HG03575 (cell line): ENCODE results near the gene UBTD2.

Experiments used
- ATAC-seq: cut with Tn5 transposase; IDR thresholded peaks from one replicate; pipeline ENCODE4 v1.9.1; 2021; ENCODE audit not compliant: unreplicated experiment, insufficient number of reproducible peaks, low FRiP score; ENCODE audit errors: extremely low read depth

The UBTD2 gene

GRCh38 chr5:172264815-172265395 is 18.7 kb downstream of the UBTD2 start:
- no peak for ATAC-seq

- ATAC-seq, result no peak
Measured at GRCh38 chr5:172255444-172255843, 28.1 kb downstream of the UBTD2 start.

DNA sequence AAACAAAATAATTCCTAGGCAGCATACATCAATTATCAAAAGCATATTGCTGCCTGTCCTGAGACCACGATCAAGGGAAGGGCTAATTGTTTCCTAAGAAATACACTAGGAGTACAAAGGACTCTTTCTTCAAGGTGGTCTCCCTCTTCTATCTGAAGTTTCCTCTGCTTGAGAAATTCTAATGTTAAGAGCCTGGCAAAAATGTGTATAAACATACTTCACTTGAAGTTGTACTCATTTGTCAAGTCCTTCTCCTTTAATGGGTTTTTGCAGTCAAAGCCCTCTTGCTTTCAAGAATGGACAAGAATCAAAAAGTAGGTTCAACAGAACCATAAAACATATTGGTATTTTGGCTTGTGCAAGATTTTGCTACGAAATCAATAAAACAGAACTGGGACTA is 31.1 kb downstream of the UBTD2 start:
- no peak for ATAC-seq

GRCh38 chr5:172251419-172251818 is 32.1 kb downstream of the UBTD2 start:
- ATAC-seq, result no peak

DNA sequence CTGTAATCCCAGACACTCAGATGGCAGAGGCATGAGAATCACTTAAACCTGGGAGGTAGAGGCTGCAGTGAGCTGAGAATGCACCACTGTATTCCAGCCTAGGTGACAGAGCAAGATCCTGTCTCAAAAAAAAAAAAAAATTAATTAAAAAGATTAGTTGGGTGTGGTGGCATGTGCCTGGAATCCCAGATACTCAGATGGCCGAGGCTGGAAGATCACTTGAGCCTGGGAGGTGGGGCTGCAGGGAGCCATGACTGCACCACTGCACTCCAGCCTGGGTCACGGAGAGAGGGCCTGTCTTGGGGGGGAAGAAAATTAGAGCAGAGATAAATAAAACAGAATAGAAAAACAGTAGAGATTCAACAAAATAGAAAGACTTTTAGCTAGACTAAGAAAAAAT is 34.9 kb downstream of the UBTD2 start:
- no peak for ATAC-seq

- ATAC-seq, result no peak
Measured at GRCh38 chr5:172245703-172246125, 37.9 kb downstream of the UBTD2 start.

GRCh38 chr5:172245046-172245445 is 38.5 kb downstream of the UBTD2 start:
- ATAC-seq, result no peak

GRCh38 chr5:172243302-172243701 is 40.3 kb downstream of the UBTD2 start:
- no peak for ATAC-seq

DNA sequence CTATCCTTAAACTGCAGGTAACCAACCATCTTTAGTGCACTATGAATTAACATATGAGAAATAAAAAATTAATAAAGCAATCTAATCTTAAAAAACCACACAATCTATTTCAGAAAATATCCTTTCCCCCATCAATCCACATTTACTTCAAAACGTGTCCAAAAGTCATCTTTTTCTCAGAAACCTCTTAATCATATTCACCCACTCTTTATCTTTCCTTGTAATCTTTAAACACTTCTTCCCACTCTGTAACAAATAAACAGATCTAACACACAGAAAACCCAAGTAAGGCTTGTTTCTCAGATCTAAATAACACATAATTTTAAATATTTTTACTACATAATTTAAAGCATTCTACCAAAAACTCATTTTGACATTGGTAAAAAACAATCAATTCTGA is 45.2 kb downstream of the UBTD2 start:
- ATAC-seq, result no peak

DNA sequence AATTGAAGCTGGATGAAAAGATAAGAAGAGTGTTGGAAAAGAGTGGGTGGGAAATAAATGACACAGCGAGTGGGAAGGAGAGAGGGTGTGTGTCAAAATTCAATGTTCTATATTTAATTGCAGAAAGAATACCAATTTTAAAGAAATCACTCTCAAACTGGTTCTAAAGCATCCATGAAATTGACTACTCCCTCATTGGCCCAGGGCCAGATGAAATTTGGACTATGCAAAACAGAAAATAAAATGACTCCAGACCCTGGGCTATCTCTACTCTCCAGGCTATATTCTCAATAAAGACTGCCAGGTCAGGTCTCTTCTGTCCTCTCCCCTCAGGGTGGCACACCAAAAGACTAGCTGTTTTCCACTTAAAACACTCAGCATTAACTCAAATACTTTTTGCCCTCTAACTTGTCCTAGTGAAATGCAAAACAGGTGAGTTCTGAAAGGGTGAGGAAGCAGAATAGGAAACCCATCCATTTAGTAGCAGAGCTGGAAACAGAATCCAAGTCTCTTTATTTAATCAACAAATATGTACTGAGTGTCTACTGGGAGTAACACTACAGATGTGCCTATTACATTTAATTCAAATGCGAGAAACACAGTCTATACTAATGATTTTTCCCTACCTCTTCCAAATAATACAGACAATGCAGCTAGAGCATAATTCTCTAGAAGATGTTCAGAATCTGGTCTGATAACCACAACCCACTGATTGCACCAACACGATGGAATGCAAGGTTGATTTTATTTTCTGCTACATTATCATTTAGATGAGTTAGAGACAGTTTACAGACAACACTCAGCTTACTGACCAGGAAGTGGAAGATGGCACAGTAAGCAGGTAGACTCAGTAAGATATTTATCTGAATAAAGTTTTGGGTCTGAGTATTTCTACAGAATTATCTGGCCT is 47.5 kb downstream of the UBTD2 start:
- no peak for ATAC-seq

DNA sequence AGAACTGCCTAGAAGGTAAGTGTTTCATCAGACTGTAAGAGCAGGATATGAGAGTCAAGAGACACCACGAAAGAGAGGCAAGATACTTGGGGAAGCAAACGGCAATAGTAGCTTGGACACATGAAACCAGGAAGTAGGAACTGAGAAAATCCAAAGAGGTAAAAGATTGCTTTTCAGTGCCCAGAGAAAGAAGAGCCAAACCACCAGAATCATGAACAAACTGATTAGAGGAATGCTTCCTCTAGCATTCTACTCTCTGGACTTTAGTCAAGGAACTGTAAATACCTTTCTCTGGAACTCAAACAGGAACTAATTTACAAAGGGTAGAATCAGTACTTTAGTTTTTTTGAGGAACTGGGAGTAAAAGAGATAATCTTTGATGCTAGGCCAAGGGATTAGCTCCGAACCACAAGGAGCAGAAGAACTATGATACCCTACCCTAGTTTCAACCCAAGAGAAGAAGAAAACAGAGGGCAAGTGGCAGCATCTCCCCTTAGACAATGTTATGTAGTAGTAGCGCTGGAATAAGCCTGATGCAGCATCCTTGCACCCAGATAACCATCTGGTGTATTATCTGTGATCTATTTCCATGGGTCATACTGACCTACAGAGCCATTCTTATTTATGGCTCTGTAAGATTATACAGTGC is 48.3 kb downstream of the UBTD2 start:
- no peak for ATAC-seq

- ATAC-seq, result no peak
Measured at GRCh38 chr5:172234031-172234430, 49.5 kb downstream of the UBTD2 start.

- ATAC-seq, result no peak
Measured at GRCh38 chr5:172229904-172230303, 53.7 kb downstream of the UBTD2 start.

GRCh38 chr5:172224996-172225395 is 58.6 kb downstream of the UBTD2 start:
- ATAC-seq, result no peak

GRCh38 chr5:172223901-172224873 is 59.4 kb downstream of the UBTD2 start:
- peak; percentile 54 for ATAC-seq

- ATAC-seq, result no peak
Measured at GRCh38 chr5:172219296-172219695, 64.3 kb downstream of the UBTD2 start.

DNA sequence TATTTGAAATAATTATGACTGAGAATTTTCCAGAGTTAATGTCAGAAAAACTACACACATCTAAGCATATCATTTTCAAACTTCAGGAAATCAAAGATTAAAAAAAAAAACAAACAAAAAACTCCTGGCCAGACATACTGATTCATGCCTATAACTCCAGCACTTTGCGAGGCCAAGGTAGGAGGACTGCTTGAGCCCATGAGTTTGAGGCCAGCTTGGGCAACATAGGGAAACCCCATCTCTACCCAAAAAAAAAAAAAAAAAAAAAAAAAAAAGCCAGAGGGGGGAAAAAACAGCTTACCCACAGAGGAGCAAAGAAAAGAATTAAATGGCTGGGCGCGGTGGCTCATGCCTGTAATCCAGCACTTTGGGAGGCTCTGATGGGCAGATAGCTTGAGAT is 67.2 kb downstream of the UBTD2 start:
- ATAC-seq, result no peak

- ATAC-seq, result no peak
Measured at GRCh38 chr5:172213126-172213525, 70.4 kb downstream of the UBTD2 start.

DNA sequence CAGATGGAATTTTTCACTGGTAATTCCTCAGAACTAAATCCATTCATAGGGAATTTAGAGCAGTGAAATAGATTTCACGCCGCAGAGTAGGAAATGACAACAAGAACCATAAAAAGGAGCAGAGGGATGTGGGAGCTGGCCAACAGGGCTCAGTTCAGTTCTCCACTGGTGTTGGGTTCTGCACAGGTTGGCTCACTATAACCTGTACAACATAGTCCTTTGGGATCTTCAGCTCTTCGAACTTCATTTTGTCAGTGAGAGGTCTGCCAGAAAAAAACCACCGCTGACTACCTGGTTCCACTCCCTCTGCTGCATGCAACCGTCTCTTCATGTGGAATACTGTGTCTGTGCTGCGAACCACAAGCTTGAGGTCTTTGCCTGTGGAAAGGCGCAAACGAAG is 71.9 kb downstream of the UBTD2 start:
- ATAC-seq, result no peak
